ENCODE data around the gene SEMA5B.
A peak's percentile ranks its signal among the peaks of the same experiment; 100 is the strongest.

The SEMA5B gene

GRCh38 chr3:122940628-122941086, 86.9 kb downstream of the SEMA5B start:
- no peak for DNase-seq

- DNase-seq = no peak
Measured at GRCh38 chr3:122938783-122939425, 88.7 kb downstream of the SEMA5B start.

- DNase-seq = no peak
Measured at GRCh38 chr3:122937745-122938144, 89.8 kb downstream of the SEMA5B start.

GRCh38 chr3:122936986-122937385, 90.6 kb downstream of the SEMA5B start:
- no peak for DNase-seq

- DNase-seq = peak; percentile 32
Measured at GRCh38 chr3:122936335-122936734, 91.2 kb downstream of the SEMA5B start.

GRCh38 chr3:122934251-122934650, 93.3 kb downstream of the SEMA5B start:
- DNase-seq = no peak

- DNase-seq = no peak
Measured at GRCh38 chr3:122932251-122932967, 95.2 kb downstream of the SEMA5B start.

GRCh38 chr3:122931636-122932035, 95.9 kb downstream of the SEMA5B start:
- DNase-seq = no peak

GRCh38 chr3:122930063-122930997, 97.2 kb downstream of the SEMA5B start:
- peak; percentile 60 for DNase-seq

- peak; percentile 44 for DNase-seq
Measured at GRCh38 chr3:122929188-122930062, 98.1 kb downstream of the SEMA5B start.

GRCh38 chr3:122928396-122929187, 99.0 kb downstream of the SEMA5B start:
- no peak for DNase-seq

- DNase-seq = no peak
Measured at GRCh38 chr3:122927726-122928125, 99.8 kb downstream of the SEMA5B start.

GRCh38 chr3:122926811-122927210, 100.8 kb downstream of the SEMA5B start:
- DNase-seq = no peak

GRCh38 chr3:122926322-122926721, 101.2 kb downstream of the SEMA5B start:
- DNase-seq = no peak

GRCh38 chr3:122925756-122926155, 101.8 kb downstream of the SEMA5B start:
- DNase-seq = no peak

- no peak for DNase-seq
Measured at GRCh38 chr3:122924056-122924455, 103.5 kb downstream of the SEMA5B start.

GRCh38 chr3:122923611-122924010, 104.0 kb downstream of the SEMA5B start:
- DNase-seq = no peak

GRCh38 chr3:122921791-122922651, 105.5 kb downstream of the SEMA5B start:
- peak; percentile 70 for DNase-seq

- no peak for DNase-seq
Measured at GRCh38 chr3:122920986-122921385, 106.6 kb downstream of the SEMA5B start.

GRCh38 chr3:122919291-122919610, 108.3 kb downstream of the SEMA5B start:
- no peak for DNase-seq

All from retina (tissue), 1 donor.